ENCODE measurements around the gene NTPCR. TPM values are rescaled to one million over a fixed set of nuclear protein-coding genes. Genes with fewer than 3 reads are reported as not detected.
"Not testable (repeated sequence)": the region's sequence is repeated elsewhere in the genome, so short reads cannot be mapped to it uniquely, and the experiment has no call there.

The NTPCR gene
- total RNA-seq, 1 donor = 2.8 TPM

DNA sequence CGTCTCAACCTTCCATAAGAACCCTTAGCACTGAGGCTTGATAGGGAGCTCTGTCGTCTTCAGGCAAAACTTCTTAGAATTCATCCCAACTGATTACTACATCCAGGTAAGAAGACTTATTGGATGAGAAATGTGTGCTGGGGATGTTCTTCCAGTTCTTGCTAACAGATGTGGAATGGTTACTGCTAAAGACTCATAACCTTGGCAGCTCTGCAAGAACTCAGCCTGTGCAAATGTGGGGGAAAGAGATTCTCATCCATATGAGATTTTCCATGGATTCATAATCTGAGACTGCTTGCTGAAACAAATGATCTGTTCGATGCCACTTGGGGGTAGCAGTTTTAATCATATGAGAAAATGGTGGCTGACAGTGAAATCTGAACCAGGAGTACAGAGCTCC, 48.2 kb downstream of the NTPCR start:
- H3K4me3 ChIP-seq (ENCODE audit: low read length) = no peak overlapping the region
- H3K9me3 ChIP-seq (ENCODE audit: low read depth, low read length) = no peaks in the 10 kb centered on the region
- no peaks in the 10 kb centered on the region for H3K4me1 ChIP-seq (ENCODE audit: insufficient read depth, low read length)
- H3K27me3 ChIP-seq (ENCODE audit: insufficient read depth, low read length) = no peaks in the 10 kb centered on the region

DNA sequence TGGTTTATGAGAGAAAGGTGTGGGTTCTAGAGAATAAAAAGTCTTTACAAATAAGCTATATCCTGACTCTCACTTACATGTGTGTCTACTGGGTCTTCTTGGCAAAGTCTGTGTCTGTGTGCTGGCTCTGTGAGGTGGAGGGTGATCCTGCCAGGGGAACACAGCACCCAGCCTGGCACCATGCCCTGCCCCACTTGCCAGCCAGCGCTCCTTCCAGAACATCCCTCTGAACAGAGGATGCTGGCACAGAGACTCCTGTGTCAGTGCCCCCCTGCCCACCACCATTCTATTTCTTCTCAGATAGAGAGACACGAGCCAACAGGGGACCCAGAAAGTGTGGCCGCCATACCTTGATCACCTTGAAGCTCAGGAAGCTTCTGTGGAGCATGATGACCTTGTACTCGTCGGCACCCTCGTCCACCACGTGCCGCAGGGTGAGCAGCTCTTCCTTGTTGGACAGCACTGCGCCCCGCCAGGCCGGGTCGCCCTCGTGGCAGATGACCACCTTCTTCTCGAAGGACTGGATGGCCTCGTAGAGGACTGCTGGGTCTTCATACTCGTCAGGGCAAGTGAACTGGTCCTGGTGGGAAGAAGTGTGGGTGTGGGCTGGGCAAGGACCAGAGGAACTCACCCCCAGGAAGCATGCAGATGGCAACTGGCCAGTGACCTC, 49.7 kb downstream of the NTPCR start:
- H3K4me3 ChIP-seq (ENCODE audit: low read length) = no peak overlapping the region
- no peaks in the 10 kb centered on the region for H3K4me1 ChIP-seq (ENCODE audit: insufficient read depth, low read length)
- H3K9me3 ChIP-seq (ENCODE audit: low read depth, low read length) = no peaks in the 10 kb centered on the region
- H3K27me3 ChIP-seq (ENCODE audit: insufficient read depth, low read length) = no peaks in the 10 kb centered on the region

DNA sequence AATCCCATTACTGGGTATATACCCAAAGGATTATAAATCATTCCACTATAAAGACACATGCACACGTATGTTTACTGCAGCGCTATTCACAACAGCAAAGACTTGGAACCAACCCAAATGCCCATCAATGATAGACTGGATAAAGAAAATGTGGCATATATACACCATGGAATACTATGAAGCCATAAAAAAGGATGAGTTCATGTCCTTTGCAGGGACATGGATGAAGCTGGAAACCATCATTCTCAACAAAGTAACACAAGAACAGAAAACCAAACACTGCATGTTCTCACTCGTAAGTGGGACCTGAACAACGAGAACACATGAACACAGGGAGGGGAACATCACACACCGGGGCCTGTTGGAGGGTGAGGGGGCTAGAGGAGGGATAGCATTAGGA, 53.2 kb downstream of the NTPCR start:
- H3K4me3 ChIP-seq (ENCODE audit: low read length) = not testable (repeated sequence)

DNA sequence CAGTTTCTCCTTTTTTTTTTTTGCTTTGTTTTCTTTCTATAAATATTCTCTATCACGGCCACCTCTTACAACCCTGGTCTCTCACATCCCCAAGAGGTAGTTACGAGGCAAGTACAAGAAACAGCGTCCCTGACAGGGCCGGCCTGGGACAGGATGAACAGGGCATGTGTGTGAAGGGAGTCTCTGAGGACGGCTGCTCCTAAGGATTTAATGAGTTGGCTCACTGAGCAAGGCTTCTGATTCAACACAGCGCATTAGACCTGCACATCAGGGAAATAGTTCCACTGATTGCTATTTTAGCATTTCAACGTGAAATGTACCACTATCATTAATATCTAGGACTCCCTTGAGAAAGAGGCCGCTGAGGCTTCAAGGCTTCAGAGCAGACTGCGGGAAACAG, 54.0 kb downstream of the NTPCR start:
- H3K27me3 ChIP-seq (ENCODE audit: insufficient read depth, low read length) = no peaks in the 10 kb centered on the region
- no peaks in the 10 kb centered on the region for H3K4me1 ChIP-seq (ENCODE audit: insufficient read depth, low read length)
- H3K9me3 ChIP-seq (ENCODE audit: low read depth, low read length) = no peaks in the 10 kb centered on the region
- no peak overlapping the region for H3K4me3 ChIP-seq (ENCODE audit: low read length)

More for the DNA sequence above, 53.2 kb downstream of the NTPCR start:
- not testable (repeated sequence) for H3K4me1 ChIP-seq (ENCODE audit: insufficient read depth, low read length); H3K9me3 ChIP-seq (ENCODE audit: low read depth, low read length); H3K27me3 ChIP-seq (ENCODE audit: insufficient read depth, low read length)

DNA sequence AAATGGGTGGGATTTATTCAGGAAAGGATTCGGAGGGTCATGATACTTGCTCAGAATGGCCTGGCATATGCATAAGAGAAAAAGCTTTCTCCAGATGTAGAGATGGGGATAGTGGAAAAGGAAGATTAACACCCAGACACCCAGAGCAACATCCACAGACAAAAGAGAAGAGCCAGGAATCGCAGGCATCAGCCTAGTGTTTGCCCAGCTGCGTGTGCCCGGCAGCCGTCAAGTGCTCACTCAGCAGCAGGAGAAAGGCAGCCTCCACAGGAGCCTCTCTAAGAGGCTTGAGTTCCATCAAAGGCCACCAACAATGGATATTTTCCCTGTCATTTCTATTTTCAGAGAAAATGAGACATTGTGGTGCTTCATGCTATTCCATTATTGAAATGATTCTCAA, 54.7 kb downstream of the NTPCR start:
- no peaks in the 10 kb centered on the region for H3K27me3 ChIP-seq (ENCODE audit: insufficient read depth, low read length)
- no peak overlapping the region for H3K4me3 ChIP-seq (ENCODE audit: low read length)
- H3K4me1 ChIP-seq (ENCODE audit: insufficient read depth, low read length) = no peaks in the 10 kb centered on the region
- H3K9me3 ChIP-seq (ENCODE audit: low read depth, low read length) = no peaks in the 10 kb centered on the region

DNA sequence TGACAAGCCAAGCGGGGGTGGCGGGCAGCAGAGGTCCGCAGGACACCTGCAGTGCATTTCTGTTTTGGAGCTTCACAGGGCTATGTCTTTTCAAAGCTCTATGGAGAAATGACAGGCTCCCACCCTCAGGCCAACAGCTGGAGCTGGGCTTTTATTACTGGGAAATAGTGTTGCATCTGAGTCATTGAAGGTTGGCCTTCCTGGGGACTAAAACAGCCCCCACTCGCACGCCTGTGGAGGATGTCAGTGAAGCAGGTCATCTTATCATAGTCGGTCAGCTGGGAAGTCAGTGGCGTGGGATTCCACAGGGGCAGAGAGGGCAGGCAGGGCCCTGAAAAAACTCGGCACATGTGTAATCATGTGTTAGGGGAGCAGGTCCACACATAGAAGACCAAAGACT, 55.3 kb downstream of the NTPCR start:
- H3K4me3 ChIP-seq (ENCODE audit: low read length) = no peak overlapping the region
- no peaks in the 10 kb centered on the region for H3K27me3 ChIP-seq (ENCODE audit: insufficient read depth, low read length)
- no peaks in the 10 kb centered on the region for H3K4me1 ChIP-seq (ENCODE audit: insufficient read depth, low read length)
- H3K9me3 ChIP-seq (ENCODE audit: low read depth, low read length) = no peaks in the 10 kb centered on the region

DNA sequence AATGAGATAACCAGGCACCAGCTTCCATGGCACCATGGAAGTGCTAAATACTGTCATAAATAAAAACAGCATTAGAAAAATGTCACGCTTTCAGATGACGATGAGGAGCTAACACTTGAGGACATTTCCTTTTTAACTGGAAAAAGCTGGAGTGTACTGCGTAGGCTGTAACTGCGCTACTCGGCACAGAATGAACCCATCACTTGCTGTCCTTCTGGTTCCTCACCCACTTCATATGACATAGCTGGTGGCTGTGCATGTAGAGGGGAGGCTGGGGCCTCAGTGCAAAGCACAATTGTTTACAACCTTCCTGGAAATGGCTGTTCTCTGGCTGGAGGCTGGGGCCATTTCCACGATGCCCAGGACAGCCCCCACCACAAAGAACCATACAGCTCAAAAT, 55.7 kb downstream of the NTPCR start:
- no peaks in the 10 kb centered on the region for H3K4me1 ChIP-seq (ENCODE audit: insufficient read depth, low read length)
- no peaks in the 10 kb centered on the region for H3K27me3 ChIP-seq (ENCODE audit: insufficient read depth, low read length)
- H3K4me3 ChIP-seq (ENCODE audit: low read length) = no peak overlapping the region

DNA sequence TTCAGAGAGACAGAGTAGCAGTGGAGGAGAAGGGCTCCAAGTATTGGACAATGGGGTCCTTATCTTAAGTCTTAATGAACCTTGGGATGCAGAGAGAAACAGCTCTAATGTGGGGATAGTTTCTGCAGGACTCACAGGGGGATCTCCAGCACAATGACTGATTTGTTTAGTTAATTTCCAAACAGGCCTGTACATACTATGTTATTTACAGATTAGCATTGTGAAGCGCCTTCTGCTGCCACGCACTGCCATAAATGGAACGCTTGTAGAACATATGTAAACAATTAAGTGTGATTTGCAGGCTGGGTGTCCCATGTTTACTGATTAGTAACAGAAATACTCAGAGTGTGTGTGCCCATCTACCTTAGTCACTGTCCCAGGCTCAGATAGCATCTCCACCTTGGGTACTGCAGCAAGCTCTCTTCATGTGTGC, 56.1 kb downstream of the NTPCR start:
- Histone ChIP-seq H3K9me3 (ENCODE audit: low read depth, low read length) (no peaks in the 10 kb centered on the region), H3K27me3 (ENCODE audit: insufficient read depth, low read length) (no peaks in the 10 kb centered on the region), H3K4me3 (ENCODE audit: low read length) (no peak overlapping the region), H3K4me1 (ENCODE audit: insufficient read depth, low read length) (no peaks in the 10 kb centered on the region)

More for the DNA sequence above, 55.7 kb downstream of the NTPCR start:
- no peaks in the 10 kb centered on the region for H3K9me3 ChIP-seq (ENCODE audit: low read depth, low read length)

DNA sequence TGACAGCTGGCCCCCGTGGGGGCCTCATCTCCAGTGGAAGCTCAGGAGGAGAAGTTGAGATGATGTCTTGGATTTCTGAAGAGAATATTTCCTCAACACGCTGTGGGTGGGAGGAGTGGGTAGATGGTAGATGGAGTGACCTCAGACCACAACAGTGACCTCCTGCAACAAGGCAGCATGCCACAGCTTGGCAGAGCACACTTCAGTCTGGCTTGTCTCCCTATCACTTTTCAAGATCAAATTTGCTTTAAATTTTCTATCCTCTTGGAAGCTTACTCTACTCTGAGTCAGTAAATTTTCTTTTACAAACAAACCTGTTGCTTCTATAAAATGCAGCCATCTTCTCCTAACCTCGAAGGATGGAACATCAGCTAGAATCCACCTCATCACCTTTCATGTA, 59.7 kb downstream of the NTPCR start:
- Histone ChIP-seq H3K4me1 (ENCODE audit: insufficient read depth, low read length) (no peaks in the 10 kb centered on the region), H3K4me3 (ENCODE audit: low read length) (no peak overlapping the region), H3K9me3 (ENCODE audit: low read depth, low read length) (no peaks in the 10 kb centered on the region), H3K27me3 (ENCODE audit: insufficient read depth, low read length) (no peaks in the 10 kb centered on the region)

DNA sequence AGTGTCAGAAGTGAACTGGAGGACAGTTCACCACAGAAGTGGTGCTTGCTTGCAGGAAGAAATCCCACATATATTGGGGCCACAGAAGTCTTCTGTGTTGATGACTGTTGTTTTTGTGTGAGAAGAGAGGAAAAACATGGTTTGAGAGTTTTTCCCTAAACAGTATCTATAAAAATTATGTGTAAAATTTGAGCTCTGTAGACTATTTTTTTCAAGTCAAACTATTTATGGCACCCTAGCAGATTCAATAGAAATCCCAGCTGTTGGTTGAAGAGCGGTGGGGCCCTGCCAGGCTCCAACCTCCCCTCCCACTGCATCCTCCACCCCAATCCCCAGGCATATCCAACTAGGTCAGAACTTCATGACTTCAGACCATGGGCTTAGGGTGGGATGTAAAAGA, 61.6 kb downstream of the NTPCR start:
- Histone ChIP-seq H3K4me3 (ENCODE audit: low read length) (no peak overlapping the region), H3K4me1 (ENCODE audit: insufficient read depth, low read length) (no peaks in the 10 kb centered on the region), H3K9me3 (ENCODE audit: low read depth, low read length) (no peaks in the 10 kb centered on the region), H3K27me3 (ENCODE audit: insufficient read depth, low read length) (no peaks in the 10 kb centered on the region)

DNA sequence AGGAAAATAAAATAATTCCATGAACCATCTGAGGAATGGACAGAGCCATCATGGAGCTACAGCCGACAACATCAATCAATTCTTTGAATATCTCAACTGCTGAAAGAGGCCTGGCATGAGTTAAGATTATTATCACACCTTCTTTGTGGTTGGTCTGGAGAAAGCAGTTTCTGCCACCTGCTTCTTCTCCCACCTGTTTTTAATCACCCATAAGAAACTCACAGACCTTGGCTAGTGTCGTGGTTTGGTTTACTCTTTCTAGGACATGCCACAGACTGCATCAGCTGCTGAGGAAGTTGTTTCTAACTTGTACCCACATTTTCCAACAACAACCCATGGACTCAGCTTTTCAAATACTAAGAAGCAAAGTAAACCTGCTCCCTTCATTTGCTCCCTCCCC, 65.6 kb downstream of the NTPCR start:
- no peaks in the 10 kb centered on the region for H3K4me1 ChIP-seq (ENCODE audit: insufficient read depth, low read length)
- no peaks in the 10 kb centered on the region for H3K27me3 ChIP-seq (ENCODE audit: insufficient read depth, low read length)
- no peak overlapping the region for H3K4me3 ChIP-seq (ENCODE audit: low read length)
- H3K9me3 ChIP-seq (ENCODE audit: low read depth, low read length) = no peaks in the 10 kb centered on the region

DNA sequence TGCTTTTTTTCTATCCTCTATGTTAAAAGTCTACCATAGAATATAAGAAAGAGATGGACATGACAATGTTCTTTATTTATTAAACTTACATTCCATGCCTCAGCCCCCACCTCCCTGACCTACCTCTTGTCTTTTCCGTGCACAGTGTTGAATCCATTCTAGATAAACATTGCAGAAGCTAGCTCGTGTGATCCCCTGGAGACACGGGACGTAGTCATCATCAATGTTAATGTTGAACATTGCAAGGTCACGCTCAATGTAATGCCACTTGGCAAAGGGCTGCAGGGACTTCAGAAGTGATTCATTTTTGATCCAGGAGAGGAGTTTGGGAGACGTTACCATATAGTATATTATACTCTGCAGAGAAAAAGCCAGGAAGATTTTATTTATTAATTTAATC, 66.4 kb downstream of the NTPCR start:
- Histone ChIP-seq H3K9me3 (ENCODE audit: low read depth, low read length) (no peaks in the 10 kb centered on the region), H3K4me3 (ENCODE audit: low read length) (no peak overlapping the region), H3K4me1 (ENCODE audit: insufficient read depth, low read length) (no peaks in the 10 kb centered on the region), H3K27me3 (ENCODE audit: insufficient read depth, low read length) (no peaks in the 10 kb centered on the region)

DNA sequence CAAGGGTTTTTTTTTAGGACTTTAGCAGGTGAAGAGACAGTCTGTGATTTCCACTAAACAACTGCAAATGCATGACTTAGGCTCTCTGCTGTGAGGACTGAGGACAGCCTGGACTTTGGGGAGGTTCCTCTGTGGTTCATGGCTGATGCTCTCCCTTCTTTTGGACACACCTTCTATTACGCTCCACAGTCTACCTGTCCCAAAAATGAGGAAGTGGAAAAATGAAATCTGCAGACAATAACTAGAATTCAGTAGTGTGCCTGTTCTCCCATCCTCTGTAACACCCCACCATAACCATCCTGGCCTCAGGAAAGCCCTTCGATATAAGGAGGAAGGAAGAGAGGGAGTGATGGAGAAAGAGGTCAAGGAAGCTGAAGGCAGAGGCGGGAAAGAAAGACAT, 68.7 kb downstream of the NTPCR start:
- no peaks in the 10 kb centered on the region for H3K27me3 ChIP-seq (ENCODE audit: insufficient read depth, low read length)
- H3K9me3 ChIP-seq (ENCODE audit: low read depth, low read length) = no peaks in the 10 kb centered on the region
- H3K4me1 ChIP-seq (ENCODE audit: insufficient read depth, low read length) = no peaks in the 10 kb centered on the region
- H3K4me3 ChIP-seq (ENCODE audit: low read length) = no peak overlapping the region

DNA sequence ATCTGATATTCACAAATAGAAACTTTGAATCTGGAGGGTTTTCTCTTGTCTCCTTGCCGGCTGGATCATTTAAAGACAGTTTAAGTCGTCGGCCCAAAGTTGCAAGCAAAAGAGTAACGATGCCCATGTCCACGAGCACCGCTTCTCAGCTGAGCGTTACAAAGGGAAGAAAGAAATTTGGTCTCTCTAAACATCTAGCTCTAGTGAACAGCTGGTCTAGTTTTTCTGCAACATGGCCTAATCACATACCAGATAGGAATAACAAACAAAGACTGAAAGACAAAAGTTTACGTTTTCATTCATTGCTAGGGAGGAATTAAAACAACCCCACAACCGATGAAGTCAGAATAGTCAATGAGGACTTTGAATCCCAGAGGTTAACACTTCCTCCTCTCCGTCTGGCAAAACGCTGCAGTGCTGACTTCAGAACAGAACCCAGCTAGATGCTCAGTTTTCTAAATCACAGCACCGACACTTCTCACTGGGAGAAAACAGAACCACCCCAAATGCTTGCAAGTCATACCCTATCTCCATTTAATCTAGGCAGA, 69.4 kb downstream of the NTPCR start:
- Histone ChIP-seq H3K9me3 (ENCODE audit: low read depth, low read length) (no peaks in the 10 kb centered on the region), H3K27me3 (ENCODE audit: insufficient read depth, low read length) (no peaks in the 10 kb centered on the region), H3K4me1 (ENCODE audit: insufficient read depth, low read length) (no peaks in the 10 kb centered on the region), H3K4me3 (ENCODE audit: low read length) (no peak overlapping the region)

DNA sequence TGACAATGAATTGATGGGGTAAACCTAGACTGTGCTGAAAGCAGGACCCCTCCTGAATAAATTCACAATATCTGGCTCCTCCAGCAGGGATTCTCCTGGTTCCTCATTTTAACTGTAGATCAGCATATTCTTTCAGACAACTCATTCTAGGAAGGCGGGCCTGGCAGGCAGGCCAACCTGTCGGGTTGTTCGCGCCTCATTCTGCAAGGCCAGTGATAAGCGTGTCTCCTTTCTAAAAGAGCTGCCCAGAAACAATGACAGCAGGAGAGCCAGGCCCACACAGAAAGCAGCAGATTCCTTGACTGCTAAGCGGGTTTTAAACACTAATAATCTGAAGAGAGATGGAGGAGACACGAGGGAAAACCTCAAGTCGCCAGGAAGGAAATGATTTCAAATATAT, 70.0 kb downstream of the NTPCR start:
- H3K4me3 ChIP-seq (ENCODE audit: low read length) = no peak overlapping the region
- no peaks in the 10 kb centered on the region for H3K27me3 ChIP-seq (ENCODE audit: insufficient read depth, low read length)
- H3K4me1 ChIP-seq (ENCODE audit: insufficient read depth, low read length) = no peaks in the 10 kb centered on the region
- H3K9me3 ChIP-seq (ENCODE audit: low read depth, low read length) = no peaks in the 10 kb centered on the region

DNA sequence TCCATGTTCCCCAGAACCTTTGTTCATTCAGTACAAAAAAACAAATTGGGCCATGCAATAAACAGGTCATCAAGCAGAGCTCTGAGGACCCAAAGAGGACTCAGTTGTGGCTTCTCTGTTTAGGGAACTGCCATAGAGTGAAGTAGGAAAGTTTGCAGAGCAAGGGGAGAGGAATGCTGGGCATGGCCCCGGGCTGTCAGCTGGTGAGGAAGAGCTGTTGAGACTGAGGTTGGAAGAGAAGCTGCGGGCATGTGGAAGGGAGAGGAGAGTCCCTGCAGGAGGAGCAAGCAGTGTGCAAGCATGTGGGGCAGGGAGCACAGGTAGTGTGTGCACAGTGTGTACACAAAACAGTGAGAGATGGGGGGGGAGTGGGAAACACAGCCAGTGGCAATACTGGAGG, 71.8 kb downstream of the NTPCR start:
- Histone ChIP-seq H3K4me1 (ENCODE audit: insufficient read depth, low read length) (no peaks in the 10 kb centered on the region), H3K27me3 (ENCODE audit: insufficient read depth, low read length) (no peaks in the 10 kb centered on the region), H3K4me3 (ENCODE audit: low read length) (no peak overlapping the region), H3K9me3 (ENCODE audit: low read depth, low read length) (no peaks in the 10 kb centered on the region)

All from mononuclear cell (primary cell).